ENCODE results near the gene PSMG3.

Gene PSMG3

GRCh38 chr7:1597066-1597760, 27.4 kb upstream of the PSMG3 start:
- no peak overlapping the region for H3K27ac ChIP-seq
- no peak for DNase-seq (ENCODE audit: low read depth, low spot score)

DNA sequence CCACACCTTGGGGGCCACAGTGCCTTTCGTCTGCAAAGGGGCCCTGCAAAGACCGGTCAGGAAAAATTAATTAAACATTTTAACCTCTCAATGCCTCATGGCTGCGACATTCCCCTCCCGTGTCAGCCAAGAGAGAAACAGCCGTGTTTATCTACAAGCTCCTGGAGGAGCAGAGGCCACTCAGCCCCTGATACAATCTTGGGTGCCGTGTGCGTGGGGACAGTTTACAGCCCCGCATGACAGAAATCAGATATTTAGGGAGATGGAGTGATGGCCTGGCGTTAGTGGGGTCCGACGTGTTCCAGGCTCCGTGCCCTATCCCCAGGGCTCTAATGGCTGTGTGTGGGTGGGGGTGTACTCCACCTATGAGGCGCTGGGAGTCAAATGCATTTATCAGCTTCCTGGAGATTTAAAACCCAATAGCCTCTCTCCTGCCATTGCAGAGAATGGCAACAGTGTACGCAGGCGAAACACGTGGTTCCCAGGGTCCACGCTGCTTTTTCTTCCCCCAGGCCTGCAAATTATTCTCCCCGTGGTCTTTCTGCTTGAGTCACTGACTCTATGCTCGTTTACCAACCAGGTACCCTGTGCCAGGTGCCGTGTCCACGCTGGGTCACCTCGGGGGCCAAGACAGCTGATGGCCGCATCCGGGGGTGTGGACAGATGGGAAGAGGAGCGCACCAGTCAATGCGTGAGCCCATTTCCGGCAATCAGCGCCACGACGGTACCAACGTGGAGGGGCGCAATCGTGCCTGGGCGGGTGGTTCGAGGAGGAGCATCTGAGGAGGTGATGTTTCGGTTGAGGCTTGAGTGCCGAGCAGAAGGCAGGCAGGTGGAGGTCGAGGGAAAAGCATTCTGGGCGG, 26.6 kb upstream of the PSMG3 start:
- no peak for DNase-seq (ENCODE audit: low read depth, low spot score)
- H3K27ac ChIP-seq: no peak overlapping the region

DNA sequence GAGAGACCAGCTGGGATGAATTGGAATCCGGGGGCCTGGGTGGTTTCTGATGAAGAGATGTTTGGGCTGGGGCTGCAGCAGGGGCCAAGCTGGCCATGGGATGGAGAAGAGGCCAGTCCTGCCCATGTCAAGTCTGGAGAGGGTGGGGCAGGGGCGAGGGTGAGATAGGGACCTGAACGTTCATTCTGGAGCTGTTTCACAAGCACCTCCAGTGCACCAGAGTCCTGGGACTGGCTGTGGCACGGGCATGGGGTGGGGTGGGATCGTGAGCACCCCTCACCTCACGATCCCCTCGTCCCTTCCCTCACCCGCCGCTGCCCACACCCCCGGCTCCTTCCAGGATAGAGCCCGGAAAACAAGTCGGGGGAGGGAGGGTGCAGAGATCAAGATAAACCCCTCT, 25.8 kb upstream of the PSMG3 start:
- no peak overlapping the region for H3K27ac ChIP-seq
- DNase-seq (ENCODE audit: low read depth, low spot score): no peak

GRCh38 chr7:1595027-1595426, 25.2 kb upstream of the PSMG3 start:
- no peak overlapping the region for H3K27ac ChIP-seq
- no peak for DNase-seq (ENCODE audit: low read depth, low spot score)

DNA sequence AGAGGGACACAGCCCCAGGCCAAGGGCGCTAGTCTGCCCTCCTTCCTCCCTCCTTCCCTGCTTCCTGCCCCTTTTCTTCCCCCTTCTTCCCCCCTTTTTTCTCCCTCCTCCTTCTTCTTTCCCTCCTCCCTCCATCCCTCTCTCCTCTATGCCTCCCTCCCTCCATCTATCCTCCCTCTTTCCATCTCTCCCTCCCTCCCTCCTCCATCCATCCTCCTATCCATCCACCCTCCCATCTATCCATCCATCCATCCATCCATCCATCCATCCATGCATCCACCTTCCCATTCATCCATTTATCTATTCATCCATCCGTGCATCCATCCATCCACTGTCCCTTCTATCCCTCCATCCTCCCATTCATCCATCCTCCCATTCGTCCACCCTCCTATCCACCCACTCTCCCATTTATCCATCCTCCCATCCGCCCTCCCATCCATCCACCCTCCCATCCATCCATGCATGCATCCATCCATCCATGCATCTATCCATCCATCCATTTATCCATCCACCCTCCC, 24.1 kb upstream of the PSMG3 start:
- no peak overlapping the region for H3K27ac ChIP-seq
- DNase-seq (ENCODE audit: low read depth, low spot score): no peak

DNA sequence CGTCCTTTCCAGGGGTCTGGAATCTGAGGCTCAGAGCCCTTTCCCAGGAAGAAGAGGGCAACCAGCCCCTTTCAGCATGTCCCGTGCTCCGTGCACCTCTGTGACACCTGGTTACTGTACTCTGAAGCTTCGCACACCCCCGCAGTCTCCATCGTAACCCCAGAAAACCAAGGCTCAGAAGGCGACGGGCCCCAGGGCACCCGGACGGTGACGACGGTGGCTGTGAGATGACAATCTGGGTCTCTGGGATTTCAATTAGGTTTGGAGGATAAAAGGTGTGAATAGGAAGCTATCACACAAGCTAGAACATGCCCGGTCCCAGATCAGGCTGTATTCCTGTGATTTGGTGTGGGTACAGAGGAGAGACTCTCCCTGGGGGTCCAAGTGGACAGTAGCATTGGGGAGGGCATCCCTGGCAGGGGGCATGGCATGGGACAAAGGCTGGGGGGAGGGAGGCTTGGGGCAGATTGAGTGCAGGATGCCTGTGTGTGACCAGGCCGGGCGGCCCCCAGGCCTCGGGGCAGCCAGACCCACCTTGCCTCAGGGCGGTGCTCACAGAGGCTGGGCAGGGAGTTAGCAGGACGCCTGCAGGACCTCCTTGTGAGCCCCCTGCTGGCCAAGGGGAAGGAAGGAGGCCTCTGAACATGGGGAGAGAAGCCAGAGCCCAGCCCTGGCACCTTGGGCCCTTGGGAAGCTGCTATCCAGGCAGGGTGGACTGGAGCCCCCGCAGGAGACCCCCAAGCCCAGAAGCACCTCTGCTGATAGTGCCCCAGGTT, 23.4 kb upstream of the PSMG3 start:
- no peak overlapping the region for H3K27ac ChIP-seq
- no peak for DNase-seq (ENCODE audit: low read depth, low spot score)

DNA sequence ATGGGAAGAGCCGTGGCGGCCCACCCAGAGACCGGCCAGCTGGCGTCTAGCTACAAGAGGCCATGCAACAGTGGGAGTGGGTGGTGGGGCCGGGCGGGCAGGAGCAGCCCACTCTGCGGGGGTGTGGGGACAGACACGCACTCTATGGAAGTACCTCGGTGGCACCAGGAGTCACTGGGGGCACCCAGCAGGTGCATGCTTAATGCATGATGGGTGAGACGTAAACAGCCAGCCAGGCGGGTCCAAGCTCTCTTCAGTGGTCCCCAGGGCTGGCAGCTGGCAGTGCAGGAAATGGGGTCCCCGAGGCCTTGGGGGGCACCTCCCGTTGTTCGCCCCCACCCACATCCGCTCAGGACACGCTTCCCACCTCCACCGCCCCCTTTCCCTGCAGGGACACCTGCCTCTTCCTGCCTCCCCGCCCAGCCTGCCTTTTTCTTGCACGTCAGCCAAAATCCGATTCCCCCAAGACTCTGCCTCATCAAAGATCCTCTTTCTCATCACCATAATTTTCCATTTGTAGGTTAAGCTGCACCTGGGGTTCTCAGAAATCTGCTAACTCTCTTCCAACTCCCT, 22.6 kb upstream of the PSMG3 start:
- no peak for DNase-seq (ENCODE audit: low read depth, low spot score)
- no peak overlapping the region for H3K27ac ChIP-seq

GRCh38 chr7:1591876-1592275, 22.0 kb upstream of the PSMG3 start:
- no peak overlapping the region for H3K27ac ChIP-seq
- DNase-seq (ENCODE audit: low read depth, low spot score): no peak

- DNase-seq (ENCODE audit: low read depth, low spot score): no peak
- no peak overlapping the region for H3K27ac ChIP-seq
Measured at GRCh38 chr7:1591396-1591795, 21.6 kb upstream of the PSMG3 start.

DNA sequence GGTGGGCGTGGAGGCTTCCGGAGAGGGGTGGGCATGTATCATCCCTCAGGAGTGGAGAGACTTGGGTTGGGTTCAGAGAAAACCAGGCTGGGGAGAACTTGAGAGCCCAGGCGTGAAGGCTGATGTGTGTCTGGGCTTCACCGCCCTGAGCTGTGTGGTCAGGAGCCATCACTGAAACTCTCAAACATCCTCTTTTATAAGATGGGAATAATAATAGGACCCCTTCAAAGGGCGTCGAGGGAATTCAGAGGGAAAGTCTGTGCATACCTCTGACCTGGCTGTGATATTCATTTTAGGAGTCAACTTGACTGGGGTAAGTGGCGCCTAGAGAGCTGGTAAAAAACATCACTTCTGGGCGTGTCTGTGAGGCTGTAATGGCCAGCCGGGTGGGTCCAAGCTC, 21.1 kb upstream of the PSMG3 start:
- no peak overlapping the region for H3K27ac ChIP-seq
- DNase-seq (ENCODE audit: low read depth, low spot score): no peak

DNA sequence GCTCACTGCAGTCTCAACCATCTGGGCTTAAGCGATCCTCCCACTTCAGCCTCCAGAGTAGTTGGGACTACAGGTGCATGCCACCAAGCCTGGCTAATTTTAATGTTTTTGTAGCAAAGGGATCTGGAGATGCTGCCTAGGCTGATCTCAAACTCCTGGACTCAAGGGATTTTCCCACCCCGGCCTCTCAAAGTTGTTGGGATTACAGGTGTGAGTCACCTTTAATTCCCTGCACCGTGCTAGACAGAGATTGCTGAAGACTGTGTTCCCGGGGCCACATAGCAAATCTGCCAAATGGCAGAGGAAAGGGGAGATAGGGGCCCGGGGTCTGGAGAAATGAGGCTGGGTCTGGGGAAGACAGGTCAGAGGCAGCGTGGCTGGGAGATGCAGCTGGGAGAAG, 20.6 kb upstream of the PSMG3 start:
- no peak for DNase-seq (ENCODE audit: low read depth, low spot score)

DNA sequence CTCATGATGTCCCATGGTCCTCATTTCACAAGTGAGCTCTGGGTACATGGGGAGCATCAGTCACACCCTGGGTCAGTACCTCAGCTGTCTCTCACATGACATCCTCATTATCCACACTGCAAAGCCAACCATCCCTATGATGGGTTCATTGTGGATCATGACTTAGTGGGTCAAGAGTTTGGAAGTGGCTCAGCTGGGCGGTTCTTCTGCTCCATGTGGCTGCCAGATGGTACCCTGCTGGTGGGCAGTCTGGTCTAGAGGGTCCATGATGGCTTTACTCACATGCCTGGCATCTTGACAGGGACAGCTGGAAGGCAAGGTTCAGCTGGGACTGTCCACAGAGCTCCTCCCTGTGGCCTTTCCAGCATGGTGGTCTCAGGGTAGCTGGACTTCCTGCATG, 19.1 kb upstream of the PSMG3 start:
- no peak for DNase-seq (ENCODE audit: low read depth, low spot score)

More for the DNA sequence above, 20.6 kb upstream of the PSMG3 start:
- no peak overlapping the region for H3K27ac ChIP-seq

DNA sequence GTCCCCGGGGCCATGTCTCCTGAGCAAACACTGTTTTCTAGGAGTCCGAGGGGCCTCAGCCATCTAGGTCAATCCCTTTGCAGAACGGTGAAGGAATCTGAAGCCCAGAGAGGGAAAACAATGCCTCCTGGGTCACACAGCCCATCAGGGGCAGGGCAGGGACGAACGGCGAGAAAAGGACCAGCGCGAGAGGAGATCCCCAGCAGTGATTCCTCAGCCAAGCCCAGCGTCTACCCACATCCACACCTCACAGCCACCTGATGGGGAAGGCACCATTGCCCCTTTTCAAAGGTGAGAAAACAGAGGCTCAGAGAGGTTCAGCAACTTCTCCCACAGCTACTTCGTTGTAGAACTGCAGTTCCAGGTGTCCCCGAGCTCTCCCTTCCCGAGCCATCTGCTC, 17.9 kb upstream of the PSMG3 start:
- no peak for DNase-seq (ENCODE audit: low read depth, low spot score)
- no peak overlapping the region for H3K27ac ChIP-seq

More for the DNA sequence above, 19.1 kb upstream of the PSMG3 start:
- H3K27ac ChIP-seq: no peak overlapping the region

DNA sequence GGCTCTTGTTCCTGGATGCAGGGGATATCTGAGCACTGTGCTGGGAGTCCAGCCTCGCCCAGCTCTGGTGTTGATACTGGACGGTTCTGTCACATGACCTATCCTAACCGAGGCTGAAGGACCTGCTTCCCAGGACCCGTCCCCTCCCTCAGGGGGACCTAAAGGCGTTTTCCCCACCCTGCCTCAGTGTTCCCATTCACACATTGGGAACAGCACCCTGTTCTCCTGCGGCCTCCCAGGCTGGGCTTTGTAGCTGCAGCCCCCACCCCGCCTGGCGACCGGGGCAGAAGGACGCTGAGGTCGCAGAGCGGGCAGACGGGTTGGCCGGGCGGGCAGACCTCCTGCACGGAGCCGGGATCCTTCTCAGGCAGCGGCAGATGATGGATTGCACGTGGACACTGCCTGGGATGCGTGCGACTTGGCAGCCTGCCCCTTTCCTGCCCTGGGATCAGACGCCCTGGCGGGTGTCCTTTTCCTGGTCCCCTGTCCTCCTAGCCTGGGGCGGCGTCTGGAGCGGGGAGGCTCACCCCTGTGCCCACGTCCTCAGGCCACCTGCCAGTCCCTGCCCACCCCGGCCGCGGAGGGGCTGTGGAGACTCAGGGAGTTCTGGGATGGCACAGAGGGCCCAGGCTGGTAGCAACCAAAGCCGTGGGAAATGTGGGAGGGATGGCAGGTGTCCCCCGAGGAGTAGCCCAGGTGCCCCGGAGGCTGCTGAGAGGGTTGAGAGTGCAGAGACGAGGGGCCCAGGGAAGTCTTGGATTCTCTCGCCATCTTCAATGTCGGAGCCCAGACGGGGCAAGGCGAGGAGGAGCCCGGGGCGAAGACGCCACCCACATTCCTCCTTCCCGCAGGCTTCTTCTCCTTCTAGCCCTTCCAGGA, 17.2 kb upstream of the PSMG3 start:
- no peak for DNase-seq (ENCODE audit: low read depth, low spot score)
- H3K27ac ChIP-seq: no peak overlapping the region

GRCh38 chr7:1586126-1586826, 16.4 kb upstream of the PSMG3 start:
- no peak overlapping the region for H3K27ac ChIP-seq
- DNase-seq (ENCODE audit: low read depth, low spot score): no peak

- H3K27ac ChIP-seq: no peak overlapping the region
- no peak for DNase-seq (ENCODE audit: low read depth, low spot score)
Measured at GRCh38 chr7:1585142-1585981, 15.5 kb upstream of the PSMG3 start.

DNA sequence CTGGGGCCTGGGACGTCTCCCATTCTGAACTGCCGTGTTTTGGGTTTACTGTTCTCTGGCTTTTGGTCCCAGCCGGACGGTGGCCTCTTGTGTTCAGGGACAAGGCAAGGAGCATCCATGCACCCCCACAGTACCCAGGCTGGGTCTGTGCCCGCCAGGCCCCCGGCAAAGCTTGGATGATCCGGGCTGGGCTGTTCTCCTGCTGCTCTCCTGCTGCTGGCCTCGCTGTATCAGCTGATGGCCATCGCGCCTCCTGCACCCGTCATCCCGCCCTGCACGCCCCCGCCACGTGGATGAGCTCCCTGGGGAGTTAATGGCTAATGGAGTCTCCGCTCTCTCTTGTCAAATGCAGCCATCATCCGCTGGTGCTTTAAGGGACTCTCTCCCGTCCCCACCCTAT, 14.9 kb upstream of the PSMG3 start:
- DNase-seq (ENCODE audit: low read depth, low spot score): no peak
- H3K27ac ChIP-seq: no peak overlapping the region
